OCI-LY7 (cell line): ENCODE measurements around the gene SLC9A9. TPM values are rescaled to one million over a fixed set of nuclear protein-coding genes. Genes with fewer than 3 reads are reported as not detected.
A peak's percentile ranks its signal among the peaks of the same experiment; 100 is the strongest.

ENCODE experiments used
- BruUV-seq: library from RNA; stranded (reverse); fragments of 400-500 nt; replicated peaks from 2 replicates; lab custom pipeline; 2021; lab: Mats Ljungman, UMichigan
- CTCF ChIA-PET: fragments of 300-600 bp; sonication (Branson Sonifier 250); formaldehyde crosslinking; loops from one replicate; lab custom pipeline; 2022; ENCODE audit warnings: antibody characterized with exemption; ENCODE audit not compliant: unreplicated experiment; lab: Charles Lee
- POLR2A ChIA-PET: fragments of 300-600 bp; sonication (Branson Sonifier 250); formaldehyde crosslinking; loops from one replicate; lab custom pipeline; 2022; ENCODE audit warnings: antibody characterized with exemption; lab: Charles Lee
- DNase-seq: peaks from one replicate; pipeline ENCODE4 v3.0.0-alpha.2; 2015; ENCODE audit warnings: low spot score
- H2AFZ ChIP-seq: fragments of 200-600 bp; sonication (generic), shearing (Covaris generic); 2 replicates; pipeline ENCODE4 v1.6.1; 2014; ENCODE audit warnings: mild to moderate bottlenecking, antibody characterized with exemption, low read length, moderate library complexity
- H3K27ac ChIP-seq: fragments of 200-600 bp; sonication (generic); 2 replicates; pipeline ENCODE4 v1.5.1; 2014; ENCODE audit warnings: mixed run types, low read depth, mild to moderate bottlenecking, moderate library complexity, low read length, inconsistent platforms; ENCODE audit not compliant: poor library complexity, severe bottlenecking
- H3K36me3 ChIP-seq: fragments of 200-600 bp; sonication (generic); 2 replicates; pipeline ENCODE4 v1.6.1; 2014; ENCODE audit warnings: mild to moderate bottlenecking, antibody characterized with exemption, low read length, moderate library complexity, mixed read lengths; ENCODE audit not compliant: insufficient read depth
- H3K4me1 ChIP-seq: fragments of 200-600 bp; sonication (generic); 2 replicates; pipeline ENCODE4 v1.5.1; 2014; ENCODE audit warnings: mild to moderate bottlenecking, low read length; ENCODE audit not compliant: insufficient read depth, poor library complexity, severe bottlenecking
- H3K4me2 ChIP-seq: fragments of 200-600 bp; sonication (generic); 2 replicates; pipeline ENCODE4 v1.6.1; 2014; ENCODE audit warnings: mild to moderate bottlenecking, low read length
- H3K4me3 ChIP-seq: fragments of 200-600 bp; sonication (generic); 2 replicates; pipeline ENCODE4 v1.5.1; 2014; ENCODE audit warnings: mild to moderate bottlenecking, low read depth, low read length; ENCODE audit not compliant: poor library complexity, severe bottlenecking
- H3K79me2 ChIP-seq: fragments of 200-600 bp; sonication (generic); 2 replicates; pipeline ENCODE4 v1.6.1; 2016; ENCODE audit warnings: low read depth, mild to moderate bottlenecking, low read length, moderate library complexity, mixed read lengths; ENCODE audit not compliant: insufficient read depth
- H3K9me2 ChIP-seq: fragments of 200-600 bp; sonication (generic); 2 replicates; pipeline ENCODE4 v1.6.1; 2016; ENCODE audit warnings: mild to moderate bottlenecking, low read length, mixed read lengths; ENCODE audit not compliant: insufficient read depth
- H3K9me3 ChIP-seq: fragments of 200-600 bp; sonication (generic); 2 replicates; pipeline ENCODE4 v1.6.1; 2014; ENCODE audit warnings: mild to moderate bottlenecking, mixed run types, low read length, mixed read lengths
- H4K20me1 ChIP-seq: fragments of 200-600 bp; sonication (generic); 2 replicates; pipeline ENCODE4 v1.6.1; 2014; ENCODE audit warnings: mild to moderate bottlenecking, antibody characterized with exemption, low read length, moderate library complexity, mixed read lengths; ENCODE audit not compliant: insufficient read depth
- EZH2phosphoT487 ChIP-seq: fragments of 200-600 bp; sonication (generic); IDR thresholded peaks from 2 replicates; pipeline ENCODE4 v1.6.1; 2018; ENCODE audit warnings: low read depth, borderline replicate concordance, mild to moderate bottlenecking, mixed run types, antibody characterized with exemption, low read length, moderate library complexity, mixed read lengths
- intact Hi-C: fragments of 100-400 bp; cut with micrococcal nuclease; formaldehyde crosslinking; loops from one replicate; pipeline ENCODE4 v1.10.0; 2022; ENCODE audit not compliant: unreplicated experiment
- total RNA-seq, 2 experiments: library from RNA; depleted of rRNA in 1 of 2; stranded (reverse); fragments of >200 nt in 1 of 2; shearing (Covaris generic) in 1 of 2; gene quantifications; 2 replicates each; pipeline ENCODE4 v1.2.3, GENCODE V29; 2014 to 2022
- TF ChIP-seq, protein P1 (sequence below): fragments of 200-600 bp; sonication (generic); conservative IDR thresholded peaks from 2 replicates; pipeline ENCODE4 v1.5.1; 2014; ENCODE audit warnings: mild to moderate bottlenecking, antibody characterized with exemption, low read length, moderate library complexity, mixed read lengths

Gene SLC9A9
- total RNA-seq, 2 experiments from 2014 or later, result 9.3 to 14.8 TPM

DNA sequence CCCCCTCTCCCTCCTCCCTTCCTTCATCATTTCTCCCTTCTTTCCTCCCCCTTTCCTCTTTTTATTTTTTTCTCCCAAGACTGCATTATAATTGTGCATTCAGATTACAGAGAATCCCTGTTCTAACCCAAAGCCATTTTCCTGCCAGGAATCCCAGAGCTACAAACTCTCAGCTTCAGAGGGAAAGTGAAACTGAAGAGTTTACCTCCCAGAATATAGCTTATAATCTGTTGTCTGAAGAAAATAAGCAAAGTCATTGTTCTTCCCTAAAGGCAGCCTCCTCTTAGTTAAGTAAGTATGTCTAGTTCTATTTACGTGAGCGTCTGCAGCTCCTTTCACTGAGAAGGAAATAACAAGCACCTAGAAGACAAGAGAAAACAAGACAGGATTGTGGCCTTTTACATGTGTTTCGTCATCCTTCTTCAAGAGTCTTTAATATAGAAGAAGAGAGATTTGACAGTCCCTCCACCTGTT is 631.5 kb downstream of the SLC9A9 start:
- Histone ChIP-seq H2AFZ (peak overlapping the region; percentile 56; the same call in 1 of the 2 replicates), H3K27ac (no peak overlapping the region)
- POLR2A ChIA-PET, result interaction anchor here (0.6 to 3.2 kb wide), 8 partner anchors 9 to 214 kb away, joined by 3 to 20 read pairs (median 4); no protein-coding TSS in a partner anchor

More for the DNA sequence above, 631.5 kb downstream of the SLC9A9 start:
- peak; percentile 24 for DNase-seq
- intact Hi-C loops, result no loop called here
- H3K9me2 ChIP-seq, result no peaks in the 10 kb centered on the region
- no TSS peak for BruUV-seq
- H3K79me2 ChIP-seq, result no peaks in the 10 kb centered on the region
- TF ChIP-seq EZH2phosphoT487, result no peak
- TF ChIP-seq, protein P1, sequence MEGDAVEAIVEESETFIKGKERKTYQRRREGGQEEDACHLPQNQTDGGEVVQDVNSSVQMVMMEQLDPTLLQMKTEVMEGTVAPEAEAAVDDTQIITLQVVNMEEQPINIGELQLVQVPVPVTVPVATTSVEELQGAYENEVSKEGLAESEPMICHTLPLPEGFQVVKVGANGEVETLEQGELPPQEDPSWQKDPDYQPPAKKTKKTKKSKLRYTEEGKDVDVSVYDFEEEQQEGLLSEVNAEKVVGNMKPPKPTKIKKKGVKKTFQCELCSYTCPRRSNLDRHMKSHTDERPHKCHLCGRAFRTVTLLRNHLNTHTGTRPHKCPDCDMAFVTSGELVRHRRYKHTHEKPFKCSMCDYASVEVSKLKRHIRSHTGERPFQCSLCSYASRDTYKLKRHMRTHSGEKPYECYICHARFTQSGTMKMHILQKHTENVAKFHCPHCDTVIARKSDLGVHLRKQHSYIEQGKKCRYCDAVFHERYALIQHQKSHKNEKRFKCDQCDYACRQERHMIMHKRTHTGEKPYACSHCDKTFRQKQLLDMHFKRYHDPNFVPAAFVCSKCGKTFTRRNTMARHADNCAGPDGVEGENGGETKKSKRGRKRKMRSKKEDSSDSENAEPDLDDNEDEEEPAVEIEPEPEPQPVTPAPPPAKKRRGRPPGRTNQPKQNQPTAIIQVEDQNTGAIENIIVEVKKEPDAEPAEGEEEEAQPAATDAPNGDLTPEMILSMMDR, result no peak
- CTCF ChIA-PET, result no interaction called here
- no peaks in the 10 kb centered on the region for H3K36me3 ChIP-seq
- peak overlapping the region; percentile 9 for H3K4me3 ChIP-seq
- H3K9me3 ChIP-seq, result no peaks in the 10 kb centered on the region; the same call in 1 of the 2 replicates
- H3K4me1 ChIP-seq, result peaks cover 54% of the 10 kb centered on the region
- no peaks in the 10 kb centered on the region for H4K20me1 ChIP-seq
- H3K4me2 ChIP-seq, result peak overlapping the region; percentile 47

Other genes with a start within 250 kb of the SLC9A9 start
- gene DIPK2A, start 123.4 kb upstream of the SLC9A9 start, total RNA-seq (2014; rRNA removed; shearing (Covaris generic)), result 39.6 and 58.3 TPM in 2 replicates
- 22.7 and 28.6 TPM in 2 replicates for gene DIPK2A, start 123.4 kb upstream of the SLC9A9 start, total RNA-seq (2022)